WTC11 (cell line): ENCODE results near the gene CLASP1. TPM values are rescaled to one million over a fixed set of nuclear protein-coding genes. Genes with fewer than 3 reads are reported as not detected.

Experiments
- ATAC-seq: fragments of 200-7000 bp; cut with Tn5 transposase; 2 replicates; pipeline ENCODE4 v1.10.0; 2021; ENCODE audit warnings: mild to moderate bottlenecking, moderate library complexity
- CTCF ChIA-PET: fragments of 300-600 bp; sonication (Branson Sonifier 250); formaldehyde crosslinking; loops from one replicate; lab custom pipeline; 2021; ENCODE audit warnings: antibody characterized with exemption; lab: Charles Lee
- POLR2A ChIA-PET: fragments of 350-600 bp; sonication (Branson Sonifier 250); formaldehyde crosslinking; loops from one replicate; lab custom pipeline; 2021; ENCODE audit warnings: antibody characterized with exemption; lab: Charles Lee
- DNase-seq: peaks from one replicate; pipeline ENCODE4 v3.0.0; 2021; ENCODE audit warnings: low spot score
- H3K27ac Mint-ChIP-seq: 2 replicates; pipeline ENCODE4 v1.8.0; 2021; ENCODE audit warnings: mixed read lengths
- H3K27me3 Mint-ChIP-seq: 2 replicates; pipeline ENCODE4 v1.8.0; 2021; ENCODE audit warnings: low read depth, mild to moderate bottlenecking, moderate library complexity, mixed read lengths
- H3K36me3 Mint-ChIP-seq: 2 replicates; pipeline ENCODE4 v1.8.0; 2021; ENCODE audit warnings: mixed read lengths
- H3K4me1 Mint-ChIP-seq: 2 replicates; pipeline ENCODE4 v1.8.0; 2022; ENCODE audit warnings: mixed read lengths
- H3K4me3 Mint-ChIP-seq: 2 replicates; pipeline ENCODE4 v1.8.0; 2021; ENCODE audit warnings: mild to moderate bottlenecking, moderate library complexity, mixed read lengths
- H3K9me3 Mint-ChIP-seq: 2 replicates; pipeline ENCODE4 v1.8.0; 2021; ENCODE audit warnings: mixed read lengths
- AR ChIP-seq: fragments of 250-450 bp; sonication (Bioruptor Pico); IDR thresholded peaks from 2 replicates; pipeline ENCODE4 v1.9.0; 2021; ENCODE audit warnings: mild to moderate bottlenecking
- ATF3 ChIP-seq: sonication (generic); formaldehyde crosslinking; conservative IDR thresholded peaks from 2 replicates; pipeline ENCODE4 v1.8.1; 2022; ENCODE audit warnings: mild to moderate bottlenecking, missing genetic modification reagents
- CBFB ChIP-seq: sonication (generic); formaldehyde crosslinking; IDR thresholded peaks from 2 replicates; pipeline ENCODE4 v1.8.1; 2022; ENCODE audit warnings: mild to moderate bottlenecking, low read depth, missing genetic modification reagents
- E2F5 ChIP-seq: sonication (generic); formaldehyde crosslinking; IDR thresholded peaks from 2 replicates; pipeline ENCODE4 v1.8.1; 2022; ENCODE audit warnings: mild to moderate bottlenecking, moderate library complexity, missing genetic modification reagents
- ETV6 ChIP-seq: sonication (generic); formaldehyde crosslinking; IDR thresholded peaks from 2 replicates; pipeline ENCODE4 v1.8.1; 2022; ENCODE audit warnings: mild to moderate bottlenecking, missing genetic modification reagents
- FOXK1 ChIP-seq: sonication (generic); formaldehyde crosslinking; IDR thresholded peaks from 2 replicates; pipeline ENCODE4 v1.8.0; 2022; ENCODE audit warnings: mild to moderate bottlenecking, moderate library complexity, missing genetic modification reagents
- FOXP1 ChIP-seq: sonication (generic); formaldehyde crosslinking; IDR thresholded peaks from 2 replicates; pipeline ENCODE4 v1.8.0; 2022; ENCODE audit warnings: missing genetic modification reagents, mild to moderate bottlenecking, moderate library complexity, borderline replicate concordance
- HMGA2 ChIP-seq: fragments of 250-450 bp; sonication (Bioruptor Pico); IDR thresholded peaks from 2 replicates; pipeline ENCODE4 v1.4.0; 2021; ENCODE audit warnings: mild to moderate bottlenecking, moderate library complexity
- IRF1 ChIP-seq: sonication (generic); formaldehyde crosslinking; IDR thresholded peaks from 2 replicates; pipeline ENCODE4 v1.8.0; 2023; ENCODE audit warnings: missing genetic modification reagents
- JAZF1 ChIP-seq: fragments of 250-450 bp; sonication (Bioruptor Pico); IDR thresholded peaks from 2 replicates; pipeline ENCODE4 v1.9.0; 2021; ENCODE audit warnings: moderate library complexity, mild to moderate bottlenecking, inconsistent platforms
- KAT7 ChIP-seq: sonication (generic); formaldehyde crosslinking; IDR thresholded peaks from 2 replicates; pipeline ENCODE4 v1.8.1; 2023; ENCODE audit warnings: missing genetic modification reagents, mild to moderate bottlenecking, borderline replicate concordance
- MLX ChIP-seq: sonication (generic); formaldehyde crosslinking; IDR thresholded peaks from 2 replicates; pipeline ENCODE4 v1.8.1; 2023; ENCODE audit warnings: mild to moderate bottlenecking, missing genetic modification reagents, moderate library complexity
- NFATC4 ChIP-seq: fragments of 250-450 bp; sonication (Bioruptor Pico); IDR thresholded peaks from 2 replicates; pipeline ENCODE4 v1.9.0; 2021; ENCODE audit warnings: mild to moderate bottlenecking
- NR2C2 ChIP-seq: sonication (generic); formaldehyde crosslinking; IDR thresholded peaks from 2 replicates; pipeline ENCODE4 v1.8.0; 2022; ENCODE audit warnings: mild to moderate bottlenecking, missing genetic modification reagents
- SOX15 ChIP-seq: fragments of 250-450 bp; sonication (Bioruptor Pico); IDR thresholded peaks from 2 replicates; pipeline ENCODE4 v1.9.0; 2021; ENCODE audit warnings: mild to moderate bottlenecking
- SP1 ChIP-seq: sonication (generic); formaldehyde crosslinking; conservative IDR thresholded peaks from 2 replicates; pipeline ENCODE4 v1.8.1; 2022; ENCODE audit warnings: missing genetic modification reagents
- TCF7 ChIP-seq: sonication (generic); formaldehyde crosslinking; IDR thresholded peaks from 2 replicates; pipeline ENCODE4 v1.8.0; 2022; ENCODE audit warnings: mild to moderate bottlenecking, low read depth, missing genetic modification reagents, moderate library complexity
- TEAD4 ChIP-seq: sonication (generic); formaldehyde crosslinking; IDR thresholded peaks from 2 replicates; pipeline ENCODE4 v1.8.0; 2022; ENCODE audit warnings: mild to moderate bottlenecking, missing genetic modification reagents
- USF2 ChIP-seq: sonication (generic); formaldehyde crosslinking; IDR thresholded peaks from 2 replicates; pipeline ENCODE4 v1.8.1; 2023; ENCODE audit warnings: mild to moderate bottlenecking, missing genetic modification reagents, moderate library complexity
- ZMAT4 ChIP-seq: fragments of 250-450 bp; sonication (Bioruptor Pico); IDR thresholded peaks from 2 replicates; pipeline ENCODE4 v1.9.0; 2021; ENCODE audit warnings: mild to moderate bottlenecking
- ZNF396 ChIP-seq: fragments of 250-450 bp; sonication (Bioruptor Pico); IDR thresholded peaks from 2 replicates; pipeline ENCODE4 v1.8.0; 2021; ENCODE audit warnings: mild to moderate bottlenecking, moderate library complexity, borderline replicate concordance
- ZSCAN18 ChIP-seq: fragments of 250-450 bp; sonication (Bioruptor Pico); IDR thresholded peaks from 2 replicates; pipeline ENCODE4 v2.1.2; 2022; ENCODE audit warnings: mild to moderate bottlenecking, moderate library complexity
- total RNA-seq: library from RNA; stranded (reverse); gene quantifications from 3 replicates; pipeline ENCODE4 v1.2.3, GENCODE V29; 2021

CLASP1 gene
- total RNA-seq, 1 experiment from 2014 or later = 50.0 TPM

- DNase-seq = no peak
- Mint-ChIP-seq H3K27me3 (no peaks in the 10 kb centered on the region), H3K4me3 (no peak overlapping the region), H3K4me1 (peaks cover 3% of the 10 kb centered on the region), H3K27ac (peak overlapping the region; percentile 13; the same call in 1 of the 2 replicates), H3K9me3 (no peaks in the 10 kb centered on the region; the same call in 1 of the 2 replicates), H3K36me3 (peaks cover 30% of the 10 kb centered on the region)
- ATAC-seq = no peak
- no peak for TF ChIP-seq FOXK1 (CRISPR knock-in tag)
- no peak for TF ChIP-seq SOX15 (CRISPR knock-in tag)
- no peak for TF ChIP-seq ETV6 (CRISPR knock-in tag)
- no peak for TF ChIP-seq ATF3
- TF ChIP-seq TCF7 (CRISPR knock-in tag) = no peak
- TF ChIP-seq JAZF1 (CRISPR knock-in tag) = no peak
- TF ChIP-seq KAT7 (CRISPR knock-in tag) = no peak
- no peak for TF ChIP-seq IRF1 (CRISPR knock-in tag)
- ChIA-PET CTCF (interaction anchor here (1.2 kb wide), 1 partner anchor 26 kb away, joined by 4 read pairs; no protein-coding TSS in a partner anchor), POLR2A (interaction anchor here (0.7 kb wide), 1 partner anchor 1059 kb away, joined by 3 read pairs; no protein-coding TSS in a partner anchor)
Observed at GRCh38 chr2:121506621-121507020, 142.6 kb downstream of the CLASP1 start.

GRCh38 chr2:121505986-121506586 is 143.2 kb downstream of the CLASP1 start:
- ATAC-seq = no peak
- CTCF ChIA-PET = interaction anchor here (1.2 kb wide), 1 partner anchor 26 kb away, joined by 4 read pairs; no protein-coding TSS in a partner anchor
- Mint-ChIP-seq H3K36me3 (peaks cover 34% of the 10 kb centered on the region), H3K4me1 (peaks cover 3% of the 10 kb centered on the region)
- TF ChIP-seq AR (CRISPR knock-in tag) (no peak), HMGA2 (CRISPR knock-in tag) (no peak), FOXP1 (CRISPR knock-in tag) (no peak)
- TF ChIP-seq, all 79 proteins: peak for 0
- no peak for DNase-seq
- Mint-ChIP-seq H3K4me3 (no peak overlapping the region), H3K9me3 (peaks cover 2% of the 10 kb centered on the region), H3K27me3 (no peaks in the 10 kb centered on the region), H3K27ac (peak overlapping the region; percentile 13; the same call in 1 of the 2 replicates)
- POLR2A ChIA-PET = no interaction called here

GRCh38 chr2:121505005-121505404 is 144.3 kb downstream of the CLASP1 start:
- H3K36me3 Mint-ChIP-seq = peaks cover 42% of the 10 kb centered on the region
- H3K27me3 Mint-ChIP-seq = no peaks in the 10 kb centered on the region
- H3K9me3 Mint-ChIP-seq = peaks cover 10% of the 10 kb centered on the region
- no peak overlapping the region for H3K4me3 Mint-ChIP-seq
- no peak for TF ChIP-seq USF2 (CRISPR knock-in tag)
- no peak for TF ChIP-seq ZMAT4 (CRISPR knock-in tag)
- TF ChIP-seq CBFB (CRISPR knock-in tag) = no peak
- no peak for TF ChIP-seq NR2C2 (CRISPR knock-in tag)
- no peak for TF ChIP-seq IRF1 (CRISPR knock-in tag)
- TF ChIP-seq MLX (CRISPR knock-in tag) = no peak
- TF ChIP-seq E2F5 = no peak
- no peak for TF ChIP-seq SP1 (CRISPR knock-in tag)
- no peak for TF ChIP-seq ZSCAN18 (CRISPR knock-in tag)
- TF ChIP-seq NFATC4 = no peak
- no peak for TF ChIP-seq FOXP1 (CRISPR knock-in tag)
- TF ChIP-seq ZNF396 (CRISPR knock-in tag) = no peak
- TF ChIP-seq JAZF1 (CRISPR knock-in tag) = no peak
- no peak for TF ChIP-seq TEAD4 (CRISPR knock-in tag)
- POLR2A ChIA-PET = no interaction called here
- no peak overlapping the region for H3K27ac Mint-ChIP-seq
- peaks cover 3% of the 10 kb centered on the region for H3K4me1 Mint-ChIP-seq
- CTCF ChIA-PET = no interaction called here
- ATAC-seq = no peak
- DNase-seq = no peak
